Stimulated activated CD8-positive, alpha-beta memory T cell treated with anti-CD3 and anti-CD28 coated beads, Interleukin-2, amount 100 ng/mL, for 1 hour (primary cell): ENCODE data around the gene MRPL19.
"Not testable (repeated sequence)": the region's sequence is repeated elsewhere in the genome, so short reads cannot be mapped to it uniquely, and the experiment has no call there.

Experiments
- DNase-seq, 2 donors: peaks; one replicate each; pipeline ENCODE4 v3.0.0-alpha.2; 2020; ENCODE audit warnings: low read depth in 2 of 2

Gene MRPL19

DNA sequence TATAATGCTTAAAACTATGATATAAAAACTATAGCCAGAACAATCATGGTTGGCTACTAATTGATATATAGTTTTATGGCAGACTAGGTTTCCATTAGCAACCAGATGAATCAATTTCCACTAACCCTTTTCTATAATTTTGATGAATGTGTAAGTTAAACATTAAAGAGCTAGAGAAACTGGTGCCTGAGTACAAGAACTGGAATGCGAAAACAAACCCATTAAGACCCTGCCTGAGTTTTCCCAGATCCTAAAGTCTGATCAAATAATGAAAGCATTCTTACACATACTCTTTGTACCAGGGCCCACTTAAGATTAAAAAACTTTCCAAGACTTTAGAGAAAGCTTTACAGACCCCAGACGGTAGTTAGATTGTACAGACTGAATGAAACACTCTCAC lies 21.3 kb downstream of the MRPL19 start:
- no peak for DNase-seq

DNA sequence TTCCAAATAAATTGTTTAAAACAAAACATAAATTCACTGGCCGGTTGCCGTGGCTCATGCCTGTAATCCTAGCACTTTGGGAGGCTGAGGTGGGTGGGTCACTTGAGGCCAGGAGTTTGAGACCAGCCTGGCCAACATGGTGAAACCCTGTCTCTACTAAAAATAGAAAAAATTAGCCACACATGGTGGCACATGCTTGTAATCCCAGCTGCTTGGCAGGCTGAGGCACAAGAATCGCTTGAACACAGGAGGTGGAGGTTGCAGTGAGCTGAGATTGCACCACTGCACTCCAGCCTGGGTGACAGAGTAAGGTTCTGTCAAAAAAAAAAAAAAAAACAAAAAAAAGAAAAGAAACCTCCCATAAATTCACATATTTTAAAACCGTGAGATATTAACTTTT lies 28.8 kb downstream of the MRPL19 start:
- DNase-seq = not testable (repeated sequence)

DNA sequence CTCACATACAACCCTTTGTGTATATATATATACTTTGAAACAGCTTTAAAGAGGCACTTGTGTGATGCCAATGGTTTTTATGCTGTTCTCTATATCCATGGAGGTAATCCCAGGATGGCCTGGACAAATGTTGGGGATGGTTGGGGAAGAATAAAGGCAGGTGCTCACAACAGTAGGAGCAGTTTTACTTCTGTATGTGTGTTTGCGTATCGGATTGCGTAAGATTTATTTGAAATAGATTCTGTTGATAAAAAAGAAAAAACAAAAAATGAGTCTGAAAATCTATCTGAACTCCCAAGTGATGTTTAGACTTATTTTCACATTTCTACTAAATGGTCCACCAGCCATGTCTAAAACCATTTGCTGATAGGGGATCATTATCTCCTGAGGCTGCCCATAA lies 29.3 kb downstream of the MRPL19 start:
- no peak for DNase-seq

DNA sequence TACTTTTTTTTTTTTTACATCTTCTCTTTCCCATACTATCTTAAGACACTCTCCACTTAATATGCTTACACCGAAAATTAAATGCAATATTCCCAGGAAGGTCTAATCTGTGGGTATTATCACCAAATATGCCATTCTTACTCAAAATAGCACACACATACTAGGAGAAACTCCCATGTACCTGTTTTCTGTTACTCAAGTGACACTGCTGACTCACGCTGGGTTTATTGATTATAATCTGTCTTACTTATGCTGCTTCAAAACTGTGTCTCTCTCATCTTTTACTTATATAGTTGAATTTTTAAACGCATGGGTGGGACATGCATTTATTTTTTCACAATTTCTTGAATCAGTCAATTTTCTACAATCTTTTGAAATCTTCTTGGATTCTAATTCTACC lies 29.9 kb downstream of the MRPL19 start:
- no peak for DNase-seq

DNA sequence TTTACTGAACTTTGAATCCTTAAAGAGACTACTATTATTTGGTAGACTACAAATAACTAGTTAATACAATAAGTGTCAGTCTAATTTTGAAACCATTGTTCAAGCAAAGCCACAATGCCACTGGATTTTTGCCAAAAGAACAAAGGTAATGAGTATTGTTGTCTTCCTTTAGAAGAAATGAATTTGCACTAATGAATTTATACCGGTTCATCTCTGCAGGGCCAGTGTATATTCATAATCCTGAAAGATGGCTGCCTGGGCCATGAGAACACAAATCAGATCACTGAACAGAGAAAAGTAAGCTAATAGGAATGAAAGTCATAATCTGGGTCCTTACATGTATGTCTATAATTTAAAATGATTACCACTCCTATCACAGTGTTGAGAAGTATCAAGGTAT lies 33.0 kb downstream of the MRPL19 start:
- DNase-seq = no peak

DNA sequence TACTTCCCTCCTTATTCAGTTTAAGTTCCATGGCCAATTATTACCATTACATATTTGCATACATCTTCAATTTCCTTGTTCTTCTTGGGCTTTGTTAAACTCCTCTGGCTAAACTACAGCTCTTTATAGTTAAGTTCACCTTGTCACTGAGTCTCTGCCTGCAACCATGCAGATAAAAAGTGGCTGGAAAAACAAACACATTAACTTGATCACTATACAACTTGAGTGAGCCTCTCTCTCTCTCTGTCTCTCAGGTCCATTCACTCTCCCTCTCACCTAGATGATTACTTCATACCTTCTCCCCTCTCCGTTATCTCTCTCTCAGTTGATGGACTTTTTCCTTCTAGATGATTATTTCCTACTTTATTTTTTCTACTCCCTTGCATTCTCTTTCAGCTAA lies 33.8 kb downstream of the MRPL19 start:
- DNase-seq = no peak

DNA sequence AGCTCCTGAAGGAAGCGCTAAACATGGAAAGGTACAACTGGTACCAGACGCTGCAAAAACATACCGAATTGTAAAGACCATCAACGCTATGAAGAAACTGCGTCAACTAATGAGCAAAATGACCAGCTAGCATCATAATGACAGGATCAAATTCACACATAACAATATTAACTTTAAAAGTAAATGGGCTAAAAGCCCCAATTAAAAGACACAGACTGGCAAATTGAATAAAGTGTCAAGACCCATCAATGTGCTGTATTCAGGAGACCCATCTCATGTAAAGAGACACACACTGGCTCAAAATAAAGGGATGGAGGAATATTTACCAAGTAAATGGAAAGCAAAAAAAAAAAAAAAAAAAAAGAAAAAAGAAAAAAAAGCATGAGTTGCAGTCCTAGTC lies 36.8 kb downstream of the MRPL19 start:
- not testable (repeated sequence) for DNase-seq

DNA sequence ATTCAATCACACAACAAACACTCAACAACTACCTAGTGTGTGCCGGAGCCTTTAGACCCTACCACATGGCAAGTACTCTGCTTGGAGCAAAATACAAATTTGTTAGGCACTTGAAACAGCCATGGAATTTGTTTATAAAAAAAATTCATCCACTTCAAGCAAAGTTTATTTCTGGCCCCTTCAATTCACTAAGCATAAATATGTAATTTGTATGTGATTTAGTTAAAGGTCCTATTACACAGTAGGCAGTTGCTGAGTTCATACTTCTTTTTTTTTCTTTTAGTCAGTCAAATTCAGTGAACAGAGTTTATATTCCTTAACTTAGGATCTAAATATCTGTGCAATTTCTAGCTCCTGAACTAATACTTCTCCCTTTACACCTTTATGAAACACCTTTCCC lies 41.6 kb downstream of the MRPL19 start:
- no peak for DNase-seq

DNA sequence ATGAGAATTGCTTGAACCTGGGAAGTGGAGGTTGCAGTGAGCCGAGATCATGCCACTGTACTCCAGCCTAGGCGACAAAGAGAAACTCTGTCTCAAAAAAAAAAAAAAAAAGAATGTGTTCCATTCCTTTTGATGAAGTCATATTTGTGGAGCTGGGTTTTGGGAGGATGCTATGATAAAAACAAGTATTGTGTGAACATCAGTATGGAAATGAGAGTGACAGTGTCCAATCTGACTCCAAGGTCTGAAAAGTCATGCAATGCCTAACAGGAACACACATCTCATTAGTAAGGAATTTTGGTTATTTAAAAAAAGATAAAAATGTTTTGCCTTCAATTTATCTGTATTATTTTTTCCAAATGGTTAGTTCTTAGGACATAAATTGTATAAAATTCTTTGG lies 52.3 kb downstream of the MRPL19 start:
- DNase-seq = no peak

DNA sequence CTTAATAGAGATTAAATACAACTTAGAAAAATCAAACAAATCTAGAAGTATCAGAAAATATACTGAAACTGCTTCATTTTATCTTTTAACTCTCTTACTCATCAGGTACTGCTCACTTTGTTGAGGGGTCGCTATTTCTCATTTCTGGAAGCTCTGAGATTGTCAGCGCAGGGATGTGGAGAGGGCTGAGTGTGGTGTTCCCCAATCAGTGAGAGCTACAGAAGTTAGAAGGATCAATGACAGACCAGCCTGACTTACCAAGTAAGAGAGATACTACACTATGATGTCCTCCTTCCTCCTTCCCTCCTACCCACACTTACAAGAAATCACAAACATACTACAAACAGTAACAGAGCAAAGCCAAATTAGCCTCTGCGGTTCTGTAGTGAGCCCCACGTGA lies 56.0 kb downstream of the MRPL19 start:
- no peak for DNase-seq

DNA sequence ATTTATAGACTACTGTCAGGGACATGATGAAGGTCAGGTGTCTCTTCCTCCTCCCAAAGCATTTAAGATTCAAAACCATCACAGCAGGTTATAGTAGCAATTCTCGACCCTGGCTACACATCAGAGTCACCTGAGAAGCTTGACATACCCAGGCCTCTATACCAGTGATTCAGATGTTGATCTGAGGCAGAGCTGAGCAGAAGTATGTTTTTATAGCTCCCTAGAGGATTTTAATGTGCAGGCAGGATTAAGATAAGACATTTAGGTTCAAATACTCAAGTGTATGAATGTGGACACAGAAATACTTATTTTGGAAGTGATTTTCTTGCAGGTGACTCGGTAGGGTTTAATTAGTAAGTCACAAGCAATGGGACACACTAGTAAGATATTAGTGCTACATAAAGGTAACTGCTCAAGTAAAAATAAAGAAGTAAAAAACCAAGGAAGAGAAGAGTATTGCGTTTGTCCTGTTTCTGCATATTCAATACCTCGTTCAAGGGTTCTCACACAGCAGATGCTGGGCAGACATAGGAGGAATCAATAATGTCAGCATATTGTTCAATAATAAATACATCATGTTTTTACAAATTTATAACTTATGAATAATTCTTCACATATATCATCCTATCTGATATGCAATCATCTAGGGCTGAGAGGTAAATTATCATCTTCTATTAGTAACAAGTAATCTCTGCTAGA lies 57.2 kb downstream of the MRPL19 start:
- no peak for DNase-seq

DNA sequence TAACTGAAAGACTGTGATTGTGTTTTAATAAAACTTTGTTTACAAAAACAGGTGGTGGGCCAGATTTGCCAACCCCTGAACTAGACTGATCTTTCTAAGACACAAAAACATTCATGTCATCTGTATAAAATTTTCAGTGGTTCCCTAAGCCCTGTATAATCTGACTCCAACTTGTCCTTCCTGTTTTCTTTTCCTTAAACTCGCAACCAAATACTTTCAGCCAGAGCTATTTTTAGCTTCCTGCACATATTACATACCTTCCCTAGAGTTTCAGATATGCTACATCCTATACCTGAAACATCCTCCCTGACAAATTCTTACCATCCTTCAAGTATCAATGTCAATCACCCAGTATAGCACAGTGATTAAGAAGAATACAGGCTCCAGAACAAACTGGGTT lies 59.3 kb downstream of the MRPL19 start:
- no peak for DNase-seq

DNA sequence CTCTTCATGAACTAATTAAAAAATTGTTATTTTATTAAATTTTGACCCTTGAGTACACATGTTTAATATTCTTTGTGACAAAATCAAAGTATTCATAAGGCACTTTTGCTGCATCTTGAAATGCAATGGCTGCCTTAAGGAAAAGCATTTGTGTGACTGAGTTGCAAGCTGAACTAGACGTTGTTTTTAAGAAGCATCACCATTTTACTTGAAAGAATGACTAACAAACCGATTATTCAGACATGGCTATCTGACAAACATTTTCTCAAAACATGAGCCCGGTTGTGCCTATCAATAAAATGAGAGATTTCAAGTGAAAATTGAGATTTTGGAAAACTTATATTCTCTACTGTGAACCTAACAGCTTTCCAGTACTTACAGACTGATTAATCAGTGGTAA lies 61.3 kb downstream of the MRPL19 start:
- DNase-seq = no peak

DNA sequence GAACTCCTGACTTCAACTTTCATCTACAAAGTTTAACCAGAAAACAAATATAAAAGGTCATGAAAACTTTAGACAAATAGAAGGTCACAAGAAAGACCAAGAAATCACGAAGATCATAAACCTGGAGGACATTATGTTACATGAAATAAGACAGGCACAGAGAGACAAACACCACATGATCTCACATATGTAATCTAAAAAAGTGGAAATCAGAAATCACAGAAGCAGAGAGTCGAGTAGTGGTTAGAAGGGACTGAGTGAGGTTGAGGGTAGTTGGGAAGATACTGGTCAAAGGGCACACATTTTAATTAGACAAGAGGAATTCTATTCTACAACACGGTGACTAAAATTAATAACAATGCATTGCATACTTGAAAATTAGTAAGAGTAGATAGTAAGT lies 62.7 kb downstream of the MRPL19 start:
- no peak for DNase-seq

DNA sequence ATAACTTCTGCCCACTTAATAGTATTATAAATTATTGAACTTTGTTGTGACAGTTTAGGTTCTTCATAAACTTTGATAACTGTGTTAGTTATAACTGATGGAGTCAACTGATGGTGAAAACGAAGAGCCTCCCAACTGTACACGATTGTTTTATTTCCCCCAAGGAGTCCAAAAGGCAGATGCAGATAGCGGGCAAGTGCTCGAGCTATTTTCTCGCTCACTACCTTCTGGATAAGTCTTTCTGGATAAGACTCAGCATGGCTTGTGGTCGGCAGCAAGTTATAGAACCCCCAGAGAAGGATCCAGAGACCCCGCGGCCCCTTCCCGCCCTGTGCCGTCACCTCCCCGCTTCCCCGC lies 63.6 kb downstream of the MRPL19 start:
- DNase-seq = no peak

DNA sequence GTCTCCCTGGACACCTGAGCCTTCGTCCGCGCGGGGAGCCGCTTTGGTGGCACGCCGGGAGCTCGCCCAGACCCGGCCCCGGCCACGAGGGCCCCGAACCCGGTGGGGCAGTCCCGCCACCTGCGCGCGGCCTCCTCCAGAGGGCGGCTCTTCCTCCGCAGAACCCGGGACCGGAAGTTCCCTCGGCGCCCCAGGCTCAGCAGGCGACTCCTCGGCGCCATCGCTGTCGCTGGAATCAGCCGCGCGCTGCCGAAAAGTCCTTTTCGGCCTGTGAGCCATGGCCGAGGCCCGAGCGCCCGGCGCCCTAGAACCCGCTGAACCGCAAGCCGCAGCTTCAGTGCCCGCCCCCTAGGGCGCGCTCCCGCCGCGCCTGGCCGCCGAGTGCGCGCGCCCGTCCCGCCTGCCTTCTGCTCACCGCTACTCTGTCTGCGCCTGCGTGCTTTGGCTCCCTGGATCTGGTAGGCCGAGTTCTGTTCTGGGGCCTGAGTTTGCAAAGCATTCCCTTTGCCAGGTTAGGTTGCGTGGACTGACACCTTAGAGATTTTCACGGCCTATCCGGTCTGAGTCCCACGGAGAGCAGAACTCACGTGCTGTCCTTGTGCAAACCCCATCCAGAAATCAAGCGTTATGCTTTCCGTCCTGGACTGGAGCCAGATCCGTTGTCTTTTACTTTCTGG lies 64.1 kb downstream of the MRPL19 start, which contains the start of gene GCFC2:
GCFC2 (minus strand) TSS at position 339 of the 677 bp plus-strand sequence; CDS start at position 279, 60 bp downstream.
- peak; percentile 64 to 73 for DNase-seq

DNA sequence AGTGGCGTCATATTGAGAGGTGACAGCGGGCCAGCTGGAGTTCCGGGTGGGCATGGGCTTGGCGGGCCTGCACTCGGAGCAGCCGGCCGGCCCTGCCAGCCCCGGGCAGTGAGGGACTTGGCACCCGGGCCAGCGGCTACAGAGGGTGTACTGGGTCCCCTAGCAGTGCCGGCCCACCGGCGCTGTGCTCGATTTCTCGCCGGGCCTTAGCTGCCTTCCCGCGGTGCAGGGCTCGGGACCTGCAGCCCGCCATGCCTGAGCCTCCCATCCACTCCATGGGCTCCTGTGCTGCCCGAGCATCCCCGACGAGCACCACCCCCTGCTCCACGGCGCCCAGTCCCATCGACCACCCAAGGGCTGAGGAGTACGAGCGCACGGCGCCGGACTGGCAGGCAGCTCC lies 65.0 kb downstream of the MRPL19 start:
- DNase-seq = not testable (repeated sequence)

DNA sequence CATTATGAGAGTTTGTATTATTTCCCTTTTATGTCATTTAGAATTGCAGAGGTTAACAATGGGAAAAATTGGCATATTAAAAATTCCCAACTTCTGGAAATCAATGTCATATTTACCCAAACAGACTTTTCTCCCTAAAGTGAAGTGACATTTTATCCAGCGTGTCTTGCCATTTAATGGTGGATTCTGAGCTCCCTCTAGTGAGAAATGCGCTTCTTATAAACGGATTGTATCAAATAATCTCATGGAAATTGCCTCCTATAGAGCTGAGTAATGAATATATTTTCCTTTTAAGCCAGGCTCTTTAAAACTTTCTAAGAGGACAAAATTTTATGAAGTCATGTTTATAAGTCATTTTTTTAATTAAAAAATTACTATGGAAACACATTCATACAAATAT lies 69.8 kb downstream of the MRPL19 start:
- DNase-seq = no peak

DNA sequence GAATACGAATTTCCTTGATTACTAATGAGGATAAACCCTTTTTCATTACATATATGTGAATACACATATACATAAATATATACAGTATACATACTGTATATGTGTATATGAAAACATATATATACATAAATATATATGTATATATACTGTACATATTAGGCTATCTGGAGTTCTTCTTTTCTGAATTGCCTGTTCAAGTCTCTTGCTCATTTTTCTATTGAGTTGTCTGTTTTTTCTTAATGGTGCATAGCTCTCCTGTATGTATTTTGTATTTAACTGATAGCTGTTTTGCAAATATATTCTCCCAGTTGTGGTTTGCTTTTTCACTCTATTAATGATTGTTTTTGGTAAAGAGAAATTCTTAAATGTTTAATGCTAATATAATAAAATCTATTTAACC lies 73.0 kb downstream of the MRPL19 start:
- DNase-seq = no peak

DNA sequence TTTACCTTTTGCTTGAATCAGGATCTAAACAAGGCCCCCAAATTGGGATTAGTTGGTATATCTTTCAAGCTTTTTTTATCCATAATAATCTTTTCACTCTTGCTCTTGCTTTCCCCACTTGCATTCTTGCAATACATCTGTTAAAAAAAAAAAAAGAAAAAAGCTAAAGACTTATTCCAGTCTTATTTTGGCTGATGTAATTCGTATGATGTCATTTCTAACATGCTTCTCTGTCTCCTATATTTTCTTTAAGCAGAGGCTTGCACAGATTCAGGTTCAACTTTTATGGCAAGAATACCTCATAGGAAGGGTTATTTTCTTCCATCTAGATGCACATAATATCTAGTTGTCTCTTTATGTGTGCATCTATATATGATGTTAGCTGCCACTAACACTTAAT lies 73.9 kb downstream of the MRPL19 start:
- no peak for DNase-seq

DNA sequence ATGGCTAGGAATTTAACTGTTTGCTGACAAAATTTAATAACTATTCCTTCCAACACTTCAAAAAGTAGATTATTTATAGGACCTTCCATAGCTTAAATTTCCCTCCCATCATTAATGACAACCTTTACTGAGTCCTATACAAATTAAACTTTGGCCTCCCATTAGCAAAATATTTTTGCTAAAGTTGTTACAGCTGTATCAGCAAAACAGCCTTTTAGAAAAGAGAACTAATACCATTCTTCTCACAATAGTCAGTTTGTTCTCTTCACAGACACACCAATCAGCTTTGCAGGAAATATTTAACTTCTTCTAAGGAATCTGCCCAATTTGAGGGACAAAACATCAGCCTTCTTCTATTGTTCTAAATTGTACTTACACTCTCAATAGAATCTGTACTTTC lies 76.1 kb downstream of the MRPL19 start:
- no peak for DNase-seq

DNA sequence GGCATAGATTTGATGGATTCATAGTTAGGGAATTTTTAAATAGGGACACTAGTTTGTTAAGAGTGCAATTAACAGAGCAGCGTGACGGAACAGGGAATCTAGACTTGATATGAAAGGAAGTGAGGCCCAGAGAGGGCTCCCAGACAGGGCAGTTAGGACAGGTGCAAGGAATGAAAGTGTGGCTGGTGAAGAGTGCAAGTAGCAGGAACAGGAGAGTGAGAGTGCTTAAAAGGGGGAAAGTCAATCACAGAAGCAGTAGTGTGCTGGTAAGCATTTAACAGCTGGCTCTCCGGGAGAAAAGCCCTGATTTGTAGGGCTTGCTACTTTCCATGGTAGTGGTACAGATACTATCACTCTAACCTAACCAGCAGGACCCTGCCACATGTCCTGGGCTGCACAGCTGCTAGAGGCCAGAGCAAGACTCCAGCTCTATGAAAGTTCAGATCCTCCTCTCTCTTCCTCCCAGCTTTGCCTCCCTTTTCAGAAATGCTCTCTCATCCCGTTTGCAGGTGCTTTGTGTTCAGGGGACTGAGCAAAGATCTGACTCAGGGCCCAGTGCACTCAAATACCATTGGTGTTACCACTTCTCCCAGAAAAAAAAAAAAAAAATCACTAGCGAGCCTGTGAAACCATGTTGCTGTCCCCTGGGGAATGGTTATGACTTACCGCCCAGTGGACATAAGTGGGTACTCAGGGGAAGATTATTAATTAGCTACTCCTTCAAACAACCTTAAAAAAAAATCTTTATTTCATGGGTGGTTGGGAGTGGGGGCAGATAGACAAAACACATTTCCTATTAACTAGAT lies 82.2 kb downstream of the MRPL19 start:
- no peak for DNase-seq

DNA sequence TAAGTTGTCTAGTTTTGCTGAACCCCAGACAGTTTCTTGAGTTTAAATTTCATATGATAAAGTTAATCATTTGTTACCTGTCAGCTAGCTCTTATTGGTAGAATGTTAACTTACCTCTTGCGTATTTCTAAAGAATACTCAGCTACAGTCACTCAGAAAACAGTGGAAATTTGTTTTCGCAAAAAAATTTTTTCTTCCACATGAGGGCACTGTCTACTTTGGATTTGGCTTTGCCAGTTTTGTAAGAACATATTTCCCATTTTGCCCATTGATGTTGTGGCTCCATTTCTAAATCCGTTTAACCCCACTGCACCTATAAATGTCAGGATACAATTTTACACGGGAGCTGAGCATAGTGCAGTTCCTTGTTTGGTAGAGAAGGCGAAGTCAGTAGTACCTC lies 83.3 kb downstream of the MRPL19 start:
- DNase-seq = no peak
